ENCODE results near the gene STEAP1B.

GRCh38 chr7:22470981-22471380 lies 29.0 kb downstream of the STEAP1B start:
- TF ChIP-seq CTCF (IDR thresholded peaks at IDR 0.05) (no peak), POLR2A (IDR thresholded peaks at IDR 0.05) (no peak)
